Measurements from ENCODE around the gene DPYD.

DPYD gene

GRCh38 chr1:97145321-97145956 lies 775.4 kb downstream of the DPYD start:
- DNase-seq (ENCODE audit: low read depth in 2 of 2): peak; percentile 79 to 82

GRCh38 chr1:97144527-97144926 lies 776.3 kb downstream of the DPYD start:
- no peak for DNase-seq (ENCODE audit: low read depth in 2 of 2)

GRCh38 chr1:97143236-97143882 lies 777.5 kb downstream of the DPYD start:
- DNase-seq (ENCODE audit: low read depth in 2 of 2): no peak

GRCh38 chr1:97140611-97141010 lies 780.2 kb downstream of the DPYD start:
- DNase-seq (ENCODE audit: low read depth in 2 of 2): no peak

DNA sequence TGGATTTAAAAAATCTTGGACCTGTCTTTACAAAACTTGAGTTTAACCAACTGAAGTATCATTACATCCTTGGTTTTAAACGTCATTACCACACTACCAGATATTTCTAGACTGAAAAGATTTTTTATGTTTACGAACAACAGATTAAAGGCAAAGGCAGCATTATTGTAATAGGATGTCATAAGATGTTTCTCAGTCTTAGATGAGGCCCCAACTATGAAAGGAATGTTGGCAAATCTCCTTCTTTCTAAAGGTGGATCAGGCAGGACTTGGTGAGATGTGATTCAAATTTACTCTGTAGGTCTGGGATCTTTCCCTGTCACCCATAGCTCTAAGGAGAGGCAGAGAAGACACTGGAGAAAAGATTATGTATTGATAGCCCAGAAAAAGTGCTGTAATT lies 781.3 kb downstream of the DPYD start:
- no peak for DNase-seq (ENCODE audit: low read depth in 2 of 2)

DNA sequence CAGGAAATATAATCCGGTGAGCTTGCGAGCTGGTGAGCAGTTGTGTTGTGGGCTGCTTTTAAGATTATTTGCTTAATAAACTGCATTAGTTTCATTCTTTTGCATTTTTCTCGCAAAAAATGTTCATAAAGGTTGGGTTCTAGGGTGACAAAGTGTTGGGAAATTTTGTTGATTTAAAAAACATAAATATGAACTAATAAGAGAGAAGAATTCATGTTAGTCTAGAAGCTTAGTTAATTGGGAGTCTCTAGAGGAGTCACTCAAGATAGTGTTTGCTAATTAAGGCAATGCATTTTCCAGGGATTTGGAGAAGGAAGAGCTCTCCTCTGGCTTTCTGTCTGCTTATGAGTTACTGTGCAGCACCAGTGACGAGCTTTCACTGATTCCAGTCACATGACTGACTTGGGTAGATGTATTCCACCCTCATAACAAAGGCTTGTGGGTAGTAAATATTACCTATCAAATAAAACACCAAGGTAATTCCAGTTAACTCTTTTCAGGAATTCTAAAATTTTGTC lies 782.3 kb downstream of the DPYD start:
- no peak for DNase-seq (ENCODE audit: low read depth in 2 of 2)

DNA sequence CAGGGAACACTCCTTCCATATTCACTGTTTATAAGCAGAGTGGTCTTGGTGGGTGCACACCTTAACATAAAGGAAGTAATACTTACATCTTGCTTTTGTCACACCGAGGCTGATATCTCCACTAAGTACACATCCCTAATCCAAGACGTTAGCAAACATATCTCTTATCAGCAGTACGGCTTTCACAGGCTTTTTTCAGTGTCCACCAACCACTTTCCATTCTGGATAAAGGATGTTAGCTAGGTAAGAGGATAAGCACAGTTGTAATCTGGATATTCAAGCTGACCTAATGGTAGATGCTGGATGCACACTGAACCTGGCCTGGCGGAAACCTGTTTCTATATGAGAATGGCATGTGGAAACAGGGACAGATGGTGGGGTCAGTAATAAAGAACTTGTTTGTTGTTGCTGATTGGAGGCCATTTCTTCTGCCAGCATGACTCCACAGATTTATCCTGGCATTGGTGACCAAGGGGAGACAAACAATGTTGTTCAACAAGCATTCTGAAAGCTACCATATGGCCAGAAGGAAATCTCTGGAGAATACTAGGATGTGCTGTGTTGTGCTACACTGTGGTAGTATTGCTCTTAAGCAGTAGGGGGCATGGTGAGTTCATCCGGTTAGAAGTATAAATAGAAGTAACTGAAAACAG lies 782.8 kb downstream of the DPYD start:
- DNase-seq (ENCODE audit: low read depth in 2 of 2): peak; percentile 46 to 47

GRCh38 chr1:97136996-97137395 lies 783.8 kb downstream of the DPYD start:
- DNase-seq (ENCODE audit: low read depth in 2 of 2): no peak

DNA sequence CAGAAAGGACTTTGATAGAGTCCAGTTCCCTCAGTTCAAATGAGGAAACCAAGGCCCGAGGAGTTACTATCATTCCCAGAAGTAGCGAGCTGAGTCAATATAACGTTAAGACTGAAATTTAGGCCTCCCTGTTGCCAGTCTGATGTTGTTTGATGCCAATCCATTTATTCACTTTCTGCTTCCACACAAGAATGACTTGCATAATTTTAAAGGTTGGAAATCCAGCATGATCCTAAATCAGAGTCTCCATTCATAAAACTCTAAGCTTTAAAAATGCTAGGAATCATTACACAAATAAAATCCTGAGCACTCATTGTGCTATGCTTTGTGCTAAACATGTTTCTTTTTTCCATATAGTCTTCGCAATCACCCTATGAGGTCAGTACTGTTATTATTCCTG lies 784.9 kb downstream of the DPYD start:
- no peak for DNase-seq (ENCODE audit: low read depth in 2 of 2)

GRCh38 chr1:97128426-97128825 lies 792.4 kb downstream of the DPYD start:
- no peak for DNase-seq (ENCODE audit: low read depth in 2 of 2)

- no peak for DNase-seq (ENCODE audit: low read depth in 2 of 2)
Measured at GRCh38 chr1:97123717-97124431, 797.0 kb downstream of the DPYD start.

DNA sequence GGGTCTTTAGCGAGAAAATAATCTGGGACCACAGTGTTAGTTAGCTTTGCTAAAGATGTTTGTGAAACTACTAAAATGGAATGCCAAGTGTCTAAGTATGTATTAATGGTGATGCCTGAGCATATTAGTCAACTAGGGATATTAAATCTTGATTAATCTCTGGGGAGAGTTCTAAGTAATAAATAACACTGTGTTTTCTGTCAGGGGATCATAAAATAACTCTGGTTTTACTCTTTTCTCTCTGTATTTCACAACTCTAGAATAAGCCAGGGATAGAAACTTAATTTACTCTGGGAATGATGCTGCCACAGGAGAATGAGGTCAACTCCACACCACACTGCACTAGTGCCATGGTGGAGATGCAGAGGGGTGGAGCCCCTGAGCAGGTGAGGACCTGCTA lies 800.0 kb downstream of the DPYD start:
- no peak for DNase-seq (ENCODE audit: low read depth in 2 of 2)

- DNase-seq (ENCODE audit: low read depth in 2 of 2): no peak
Measured at GRCh38 chr1:97119260-97120158, 801.3 kb downstream of the DPYD start.

DNA sequence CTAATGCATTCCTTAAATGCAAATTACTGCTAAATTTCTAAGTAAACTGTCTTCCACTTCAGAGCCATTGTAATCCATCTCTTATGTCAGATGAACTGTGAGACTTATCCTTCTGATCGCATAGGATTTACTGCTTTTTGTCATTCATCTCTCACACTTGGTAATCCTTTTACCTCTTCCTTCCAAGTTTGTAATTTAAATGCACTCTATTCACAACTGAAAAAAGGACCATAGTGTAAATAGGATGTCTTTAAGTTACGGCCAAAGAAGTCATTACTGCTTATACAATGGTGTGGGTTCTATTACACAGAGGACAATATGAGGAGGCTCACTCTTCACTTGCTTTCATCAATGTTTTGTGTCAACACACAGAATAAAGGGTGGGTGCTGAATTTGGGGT lies 806.0 kb downstream of the DPYD start:
- DNase-seq (ENCODE audit: low read depth in 2 of 2): no peak

- DNase-seq (ENCODE audit: low read depth in 2 of 2): no peak
Measured at GRCh38 chr1:97112442-97112841, 808.4 kb downstream of the DPYD start.

- DNase-seq (ENCODE audit: low read depth in 2 of 2): no peak
Measured at GRCh38 chr1:97108179-97108578, 812.7 kb downstream of the DPYD start.

- peak; percentile 45 to 60 for DNase-seq (ENCODE audit: low read depth in 2 of 2)
Measured at GRCh38 chr1:97105531-97105930, 815.3 kb downstream of the DPYD start.

DNA sequence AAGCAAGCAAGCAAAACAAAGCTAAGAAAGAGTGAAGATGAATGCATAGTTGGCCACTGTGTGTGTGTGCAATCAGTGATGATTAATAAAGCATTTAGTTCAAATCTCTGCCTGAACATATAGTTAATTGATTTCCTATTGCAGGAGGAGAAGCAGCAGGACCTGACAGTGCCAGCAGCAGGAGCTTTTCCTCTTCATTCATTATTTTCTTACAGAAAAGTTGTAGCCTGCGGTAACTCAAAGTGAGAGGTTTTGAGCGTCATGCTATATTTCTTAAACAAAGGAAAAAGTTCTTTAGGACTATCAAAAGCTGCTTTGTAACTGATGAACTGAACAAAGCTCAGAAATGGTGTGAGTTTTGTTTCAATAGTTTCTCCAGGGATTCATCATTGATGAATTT lies 819.3 kb downstream of the DPYD start:
- DNase-seq (ENCODE audit: low read depth in 2 of 2): no peak

DNA sequence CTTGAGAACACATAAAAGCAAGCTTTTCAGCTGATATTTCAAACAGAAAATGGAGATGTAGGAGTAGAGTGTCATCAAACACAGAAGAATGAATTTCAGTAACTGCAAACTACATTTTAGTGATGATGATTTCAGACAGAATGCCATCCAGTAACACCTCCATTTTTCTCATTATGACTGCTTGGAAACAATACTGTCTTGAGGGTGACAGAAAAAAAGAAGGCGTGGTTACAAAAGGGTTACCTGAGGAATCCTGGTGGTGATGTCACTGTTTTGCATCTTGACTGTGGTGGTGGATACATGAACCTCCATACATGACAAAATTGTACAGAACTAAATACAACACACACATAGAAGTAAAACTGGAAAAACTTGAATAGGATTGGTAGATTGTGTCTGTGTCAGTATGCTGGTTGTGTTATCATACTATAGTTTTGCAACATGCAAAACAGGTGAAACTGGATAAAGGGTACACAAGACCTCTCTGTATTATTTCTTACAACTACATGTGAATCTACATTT lies 823.4 kb downstream of the DPYD start:
- no peak for DNase-seq (ENCODE audit: low read depth in 2 of 2)

DNA sequence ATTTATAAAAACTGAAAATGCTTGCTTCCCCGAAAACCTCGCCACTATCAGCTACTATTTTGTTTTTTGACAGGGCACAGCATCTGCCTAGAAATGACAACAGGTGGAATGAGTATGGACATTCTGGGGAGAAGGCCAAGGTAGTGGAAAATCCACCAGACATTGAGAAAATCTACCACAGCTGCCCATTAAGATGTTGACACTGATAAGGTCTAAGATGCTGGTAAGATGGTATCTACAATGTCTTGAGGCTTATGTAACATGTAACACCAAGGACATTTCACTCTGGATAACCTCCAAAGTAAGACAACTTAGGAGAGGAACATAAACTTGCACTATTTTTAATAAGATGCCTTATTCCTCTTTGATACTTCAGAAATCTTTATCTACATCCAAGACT lies 825.1 kb downstream of the DPYD start:
- no peak for DNase-seq (ENCODE audit: low read depth in 2 of 2)

Data from fibroblast of skin of left biceps (primary cell).